Keratinocyte (primary cell): ENCODE results near the gene PRXL2A. TPM values are rescaled to one million over a fixed set of nuclear protein-coding genes. Genes with fewer than 3 reads are reported as not detected.

Experiments used
- DNase-seq: peaks from one replicate; pipeline ENCODE4 v3.0.0-alpha.2; 2011; ENCODE audit warnings: low read depth, missing footprints, low spot score
- FAIRE-seq: peaks from 2 replicates; lab custom pipeline; 2011; peaks lifted over from hg19 to GRCh38; lab: Jason Lieb, UNC
- H2AFZ ChIP-seq: 2 replicates; pipeline ENCODE4 v1.6.0; 2012; ENCODE audit warnings: low read length, control low read depth, inconsistent platforms; ENCODE audit not compliant: control insufficient read depth
- H3K27ac ChIP-seq: 2 replicates; pipeline ENCODE4 v1.5.1; 2011; ENCODE audit warnings: low read length; ENCODE audit not compliant: control insufficient read depth, insufficient read depth
- H3K27me3 ChIP-seq: 3 replicates; pipeline ENCODE4 v1.6.0; 2011; ENCODE audit warnings: low read length; ENCODE audit not compliant: control insufficient read depth, insufficient read depth; ENCODE audit errors: extremely low read depth
- H3K36me3 ChIP-seq, 2 experiments: 2 replicates in 1 of 2; 3 replicates in 1 of 2; pipeline ENCODE4 v1.5.1; 2011; ENCODE audit warnings: low read length in 2 of 2, mild to moderate bottlenecking in 1 of 2; ENCODE audit not compliant: control insufficient read depth in 2 of 2, insufficient read depth in 2 of 2; ENCODE audit errors: extremely low read depth in 1 of 2
- H3K4me1 ChIP-seq: 3 replicates; pipeline ENCODE4 v1.5.1; 2011; ENCODE audit warnings: low read length; ENCODE audit not compliant: control insufficient read depth, insufficient read depth; ENCODE audit errors: extremely low read depth
- H3K4me2 ChIP-seq: 3 replicates; pipeline ENCODE4 v1.6.0; 2011; ENCODE audit warnings: low read depth, low read length; ENCODE audit not compliant: control insufficient read depth, insufficient read depth; ENCODE audit errors: extremely low read depth
- H3K4me3 ChIP-seq, 3 experiments: fragments of 200-600 bp in 1 of 3; sonication (generic) in 1 of 3; 2 replicates in 2 of 3; 3 replicates in 1 of 3; pipeline ENCODE4 v1.5.1; 2011 to 2016; ENCODE audit warnings: low read length in 3 of 3, mild to moderate bottlenecking in 3 of 3, control low read depth in 2 of 3, inconsistent platforms in 1 of 3, low read depth in 1 of 3, mixed read lengths in 1 of 3, mixed run types in 1 of 3, moderate library complexity in 1 of 3; ENCODE audit not compliant: control insufficient read depth in 2 of 3, insufficient read depth in 2 of 3; ENCODE audit errors: extremely low read depth in 1 of 3
- H3K79me2 ChIP-seq: 2 replicates; pipeline ENCODE4 v1.6.0; 2012; ENCODE audit warnings: low read length; ENCODE audit not compliant: control insufficient read depth, insufficient read depth
- H3K9ac ChIP-seq: 3 replicates; pipeline ENCODE4 v1.6.0; 2011; ENCODE audit warnings: low read length; ENCODE audit not compliant: control insufficient read depth, insufficient read depth; ENCODE audit errors: extremely low read depth
- H3K9me1 ChIP-seq: 3 replicates; pipeline ENCODE4 v1.6.0; 2011; ENCODE audit warnings: low read length; ENCODE audit not compliant: control insufficient read depth, insufficient read depth; ENCODE audit errors: extremely low read depth
- H3K9me3 ChIP-seq: 2 replicates; pipeline ENCODE4 v1.5.1; 2012; ENCODE audit warnings: low read depth, low read length; ENCODE audit not compliant: control insufficient read depth
- H4K20me1 ChIP-seq: 3 replicates; pipeline ENCODE4 v1.6.0; 2011; ENCODE audit warnings: low read length; ENCODE audit not compliant: control insufficient read depth, insufficient read depth; ENCODE audit errors: extremely low read depth
- CTCF ChIP-seq, 3 experiments: IDR thresholded peaks in 1 of 3; conservative IDR thresholded peaks in 1 of 3; optimal IDR thresholded peaks in 1 of 3; 2 replicates in 2 of 3; 3 replicates in 1 of 3; pipeline versions ENCODE3 to v1.5.1; 2011; ENCODE audit warnings: low read length in 3 of 3, mild to moderate bottlenecking in 3 of 3, moderate library complexity in 2 of 3, control low read depth in 1 of 3, inconsistent platforms in 1 of 3; ENCODE audit not compliant: insufficient read depth in 2 of 3; ENCODE audit errors: extremely low read depth in 1 of 3
- EZH2 ChIP-seq: IDR thresholded peaks from one replicate; pipeline ENCODE4 v1.6.1; 2012; ENCODE audit warnings: inconsistent platforms, mild to moderate bottlenecking, low read length, moderate library complexity
- dilution Hi-C: fragments of 300-500 bp; cut with MboI; formaldehyde crosslinking; loops from one replicate; pipeline ENCODE4 v1.7.0; 2020; ENCODE audit warnings: low sequenced_read_pairs; ENCODE audit not compliant: extremely low pct_ligation_motif_present
- polyA plus RNA-seq, 5 experiments: library from polyadenylated mRNA; depleted of rRNA in 3 of 5; stranded (reverse) in 3 of 5; stranded (forward) in 1 of 5; unstranded in 1 of 5; fragments of >200 nt; gene quantifications; 1 replicate in 1 of 5; 2 replicates in 3 of 5; 3 replicates in 1 of 5; pipeline versions ENCODE4 v1.2.1 to v1.2.3, GENCODE V29; 2011 to 2012; ENCODE audit warnings: missing spikeins in 2 of 5, low read depth in 1 of 5, low replicate concordance in 1 of 5

PRXL2A gene
- polyA plus RNA-seq, 1 donor (not counting 4 experiments of a cell fraction or from before 2014, with no cell fraction given): 71.6 TPM

GRCh38 chr10:80359644-80360043 is 48.7 kb upstream of the PRXL2A start:
- Histone ChIP-seq H3K4me1 (no peaks in the 10 kb centered on the region), H2AFZ (no peak overlapping the region), H3K36me3 (no peaks in the 10 kb centered on the region), H3K4me3 (no peak overlapping the region), H3K9ac (no peak overlapping the region), H3K9me1 (no peaks in the 10 kb centered on the region), H3K27ac (no peak overlapping the region), H3K4me2 (no peak overlapping the region), H3K79me2 (no peaks in the 10 kb centered on the region), H3K27me3 (peaks cover 11% of the 10 kb centered on the region), H4K20me1 (no peaks in the 10 kb centered on the region), H3K9me3 (no peaks in the 10 kb centered on the region)
- FAIRE-seq (no peak), DNase-seq (no peak)
- dilution Hi-C loops: loop anchor here (25.0 kb wide), 1 partner anchor 97 kb away; no protein-coding TSS in a partner anchor
- TF ChIP-seq EZH2 (no peak), CTCF (optimal IDR thresholded peaks at IDR 0.05 in 1 of 3, IDR thresholded peaks at IDR 0.05 in 1 of 3, conservative IDR thresholded peaks at IDR 0.05 in 1 of 3; ENCODE audit: extremely low read depth in 1 of 3, insufficient read depth in 2 of 3, low read length in 3 of 3) (no peak)

GRCh38 chr10:80365510-80365909 is 42.8 kb upstream of the PRXL2A start:
- dilution Hi-C loops: loop anchor here (25.0 kb wide), 1 partner anchor 103 kb away; no protein-coding TSS in a partner anchor
- Histone ChIP-seq H3K36me3 (no peaks in the 10 kb centered on the region), H3K27ac (no peak overlapping the region), H3K27me3 (no peaks in the 10 kb centered on the region), H2AFZ (no peak overlapping the region), H4K20me1 (no peaks in the 10 kb centered on the region), H3K9me1 (no peaks in the 10 kb centered on the region), H3K4me2 (no peak overlapping the region), H3K4me3 (no peak overlapping the region), H3K9me3 (no peaks in the 10 kb centered on the region), H3K4me1 (no peaks in the 10 kb centered on the region), H3K9ac (no peak overlapping the region), H3K79me2 (no peaks in the 10 kb centered on the region)
- FAIRE-seq (no peak), DNase-seq (no peak)
- TF ChIP-seq EZH2: no peak
- TF ChIP-seq CTCF (optimal IDR thresholded peaks at IDR 0.05 in 1 of 3, IDR thresholded peaks at IDR 0.05 in 1 of 3, conservative IDR thresholded peaks at IDR 0.05 in 1 of 3; ENCODE audit: extremely low read depth in 1 of 3, insufficient read depth in 2 of 3, low read length in 3 of 3): no peak
